Measurements from ENCODE around the gene NME7.

- no peak for TF ChIP-seq CTCF (IDR thresholded peaks at IDR 0.05)
- no peak for TF ChIP-seq POLR2A (IDR thresholded peaks at IDR 0.05)
Observed at GRCh38 chr1:169089776-169090175, 277.8 kb downstream of the NME7 start.

Data from vagina (tissue), 2 donors.